GM12873 (cell line): Measurements from ENCODE around the gene FBXO42.

Source experiments
- TF ChIP-seq, protein P1 (sequence below): IDR thresholded peaks from 2 replicates; pipeline ENCODE4 v1.5.1; 2012; ENCODE audit warnings: low read depth, mild to moderate bottlenecking, moderate library complexity, low read length, control low read depth; ENCODE audit not compliant: insufficient read depth; ENCODE audit errors: missing control alignments

FBXO42 gene

DNA sequence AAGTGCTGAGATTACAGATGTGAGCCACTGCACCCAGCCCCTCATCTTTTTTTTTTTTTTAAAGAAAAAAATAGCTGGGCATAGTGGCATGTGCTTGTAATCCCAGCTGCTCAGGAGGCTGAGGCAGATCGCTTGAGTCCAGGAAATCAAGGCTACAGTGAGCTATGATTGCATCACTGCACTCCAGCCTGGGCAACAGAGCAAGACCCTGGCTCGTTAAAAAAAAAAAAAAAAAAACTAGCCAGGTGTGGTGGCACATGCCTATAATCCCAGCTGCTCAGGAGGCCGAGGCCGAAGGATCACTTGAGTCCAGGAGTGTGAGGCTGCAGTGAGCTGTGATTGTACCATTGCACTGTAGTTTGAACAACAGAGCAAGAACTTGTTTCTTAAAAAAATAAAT is 28.6 kb upstream of the FBXO42 start:
- TF ChIP-seq, protein P1, sequence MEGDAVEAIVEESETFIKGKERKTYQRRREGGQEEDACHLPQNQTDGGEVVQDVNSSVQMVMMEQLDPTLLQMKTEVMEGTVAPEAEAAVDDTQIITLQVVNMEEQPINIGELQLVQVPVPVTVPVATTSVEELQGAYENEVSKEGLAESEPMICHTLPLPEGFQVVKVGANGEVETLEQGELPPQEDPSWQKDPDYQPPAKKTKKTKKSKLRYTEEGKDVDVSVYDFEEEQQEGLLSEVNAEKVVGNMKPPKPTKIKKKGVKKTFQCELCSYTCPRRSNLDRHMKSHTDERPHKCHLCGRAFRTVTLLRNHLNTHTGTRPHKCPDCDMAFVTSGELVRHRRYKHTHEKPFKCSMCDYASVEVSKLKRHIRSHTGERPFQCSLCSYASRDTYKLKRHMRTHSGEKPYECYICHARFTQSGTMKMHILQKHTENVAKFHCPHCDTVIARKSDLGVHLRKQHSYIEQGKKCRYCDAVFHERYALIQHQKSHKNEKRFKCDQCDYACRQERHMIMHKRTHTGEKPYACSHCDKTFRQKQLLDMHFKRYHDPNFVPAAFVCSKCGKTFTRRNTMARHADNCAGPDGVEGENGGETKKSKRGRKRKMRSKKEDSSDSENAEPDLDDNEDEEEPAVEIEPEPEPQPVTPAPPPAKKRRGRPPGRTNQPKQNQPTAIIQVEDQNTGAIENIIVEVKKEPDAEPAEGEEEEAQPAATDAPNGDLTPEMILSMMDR, result no peak

DNA sequence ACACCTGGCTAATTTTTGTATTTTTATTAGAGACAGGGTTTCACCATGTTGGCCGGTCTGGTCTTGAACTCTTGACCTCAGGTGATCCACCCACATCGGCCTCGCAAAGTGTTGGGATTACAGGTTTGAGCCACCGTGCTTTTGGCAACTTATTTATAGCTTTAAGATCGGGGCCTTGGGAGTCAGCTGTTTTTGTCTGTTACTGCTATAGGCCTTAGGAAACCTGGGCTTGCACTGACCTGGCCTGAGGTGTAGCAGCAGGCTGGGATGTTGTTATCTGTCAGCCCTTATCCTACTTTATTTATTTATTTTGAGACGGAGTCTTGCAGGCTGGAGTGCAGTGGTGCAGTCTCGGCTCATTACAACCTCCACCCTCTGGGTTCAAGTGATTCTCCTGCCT is 26.2 kb upstream of the FBXO42 start:
- TF ChIP-seq, protein P1, result no peak

DNA sequence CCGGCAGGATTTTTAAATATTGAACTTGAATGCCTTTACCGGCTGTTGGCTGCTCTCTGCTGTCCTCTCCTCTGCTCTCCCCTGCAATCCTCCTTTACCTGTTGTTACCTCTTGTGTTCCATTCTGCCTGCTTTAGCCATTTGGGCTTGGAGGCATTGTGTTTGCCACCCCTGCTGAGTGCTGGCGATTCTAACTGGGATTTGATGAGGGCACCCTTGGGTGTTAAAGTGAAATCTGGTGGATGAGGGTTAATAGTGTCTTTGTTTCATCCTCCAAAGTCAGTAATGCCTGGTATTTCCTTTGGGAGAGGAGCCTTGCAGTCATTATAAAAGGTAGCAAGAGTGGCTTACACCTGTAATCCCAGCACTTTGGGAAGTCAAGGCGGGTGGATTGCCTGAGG is 24.7 kb upstream of the FBXO42 start:
- TF ChIP-seq, protein P1, result no peak

- TF ChIP-seq, protein P1, result no peak
Measured at GRCh38 chr1:16375521-16376340, 23.5 kb upstream of the FBXO42 start.

GRCh38 chr1:16374266-16374665 is 22.0 kb upstream of the FBXO42 start:
- TF ChIP-seq, protein P1, result no peak

GRCh38 chr1:16372535-16373285 is 20.4 kb upstream of the FBXO42 start:
- TF ChIP-seq, protein P1, result no peak

- TF ChIP-seq, protein P1, result no peak
Measured at GRCh38 chr1:16371725-16372124, 19.4 kb upstream of the FBXO42 start.
